ENCODE results near the gene ATE1. TPM values are rescaled to one million over a fixed set of nuclear protein-coding genes. Genes with fewer than 3 reads are reported as not detected.

ATE1 gene
- total and polyA plus RNA-seq, 8 donors = 24.5 to 35.4 (median 31.9) TPM

DNA sequence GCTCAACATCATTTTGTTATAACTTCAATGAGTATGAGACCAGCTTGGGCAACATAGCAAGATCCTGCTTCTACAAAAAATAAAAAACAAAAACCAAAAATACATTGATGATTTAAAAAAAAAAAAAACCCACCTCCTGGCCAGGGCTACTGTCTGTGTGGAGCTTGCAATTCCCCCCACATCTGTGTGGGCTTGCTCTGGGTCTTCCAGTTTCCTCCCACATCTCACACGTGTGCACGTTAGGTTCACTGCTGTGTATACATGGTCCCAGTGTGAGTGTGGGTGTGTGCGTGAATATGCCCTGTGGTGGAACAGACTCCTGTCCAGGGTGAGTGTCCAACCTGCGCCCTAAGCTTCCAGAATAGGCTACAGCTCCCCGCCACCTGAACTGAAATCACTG lies 41.6 kb downstream of the ATE1 start:
- ATAC-seq (no peak), DNase-seq (no peak)
- Histone ChIP-seq H3K9me3 (no peaks in the 10 kb centered on the region), H3K4me3 (no peak overlapping the region), H3K27me3 (no peaks in the 10 kb centered on the region), H3K36me3 (peaks cover 0 to 21% of the 10 kb centered on the region in 2 donors), H3K4me1 (peaks cover 0 to 2% of the 10 kb centered on the region in 2 donors), H3K27ac (no peak overlapping the region)
- TF ChIP-seq, protein P1, sequence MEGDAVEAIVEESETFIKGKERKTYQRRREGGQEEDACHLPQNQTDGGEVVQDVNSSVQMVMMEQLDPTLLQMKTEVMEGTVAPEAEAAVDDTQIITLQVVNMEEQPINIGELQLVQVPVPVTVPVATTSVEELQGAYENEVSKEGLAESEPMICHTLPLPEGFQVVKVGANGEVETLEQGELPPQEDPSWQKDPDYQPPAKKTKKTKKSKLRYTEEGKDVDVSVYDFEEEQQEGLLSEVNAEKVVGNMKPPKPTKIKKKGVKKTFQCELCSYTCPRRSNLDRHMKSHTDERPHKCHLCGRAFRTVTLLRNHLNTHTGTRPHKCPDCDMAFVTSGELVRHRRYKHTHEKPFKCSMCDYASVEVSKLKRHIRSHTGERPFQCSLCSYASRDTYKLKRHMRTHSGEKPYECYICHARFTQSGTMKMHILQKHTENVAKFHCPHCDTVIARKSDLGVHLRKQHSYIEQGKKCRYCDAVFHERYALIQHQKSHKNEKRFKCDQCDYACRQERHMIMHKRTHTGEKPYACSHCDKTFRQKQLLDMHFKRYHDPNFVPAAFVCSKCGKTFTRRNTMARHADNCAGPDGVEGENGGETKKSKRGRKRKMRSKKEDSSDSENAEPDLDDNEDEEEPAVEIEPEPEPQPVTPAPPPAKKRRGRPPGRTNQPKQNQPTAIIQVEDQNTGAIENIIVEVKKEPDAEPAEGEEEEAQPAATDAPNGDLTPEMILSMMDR (IDR thresholded peaks at IDR 0.05) = no peak
- intact Hi-C loops (cut with DNase I) = no loop called here

DNA sequence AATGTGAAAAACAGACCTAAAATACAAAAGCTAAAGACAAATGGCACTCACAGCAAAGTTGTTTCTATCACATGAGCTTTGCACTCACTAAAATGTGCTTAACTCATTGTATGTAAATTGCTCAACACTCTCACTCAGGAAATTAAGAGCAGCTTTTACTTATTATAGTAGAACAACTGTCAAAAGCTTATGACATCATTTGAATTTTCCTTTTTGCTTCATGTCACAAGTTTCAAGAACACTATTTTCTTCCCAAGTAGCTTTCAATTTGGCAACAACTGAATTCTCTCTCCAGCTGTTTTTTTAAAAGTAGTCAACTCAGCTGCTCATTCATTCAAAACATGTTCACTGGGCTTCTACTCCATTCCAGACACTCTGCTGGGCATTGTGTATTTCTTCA lies 46.9 kb downstream of the ATE1 start:
- ATAC-seq (peak; percentile 36), DNase-seq (peak in 2 of 4 donors; percentile 54 to 67)
- intact Hi-C loops (cut with DNase I) = no loop called here
- peaks cover 0 to 8% of the 10 kb centered on the region in 2 donors for H3K4me1 ChIP-seq
- H3K4me3 ChIP-seq = no peak overlapping the region
- peaks cover 0 to 15% of the 10 kb centered on the region in 2 donors for H3K36me3 ChIP-seq
- H3K27me3 ChIP-seq = no peaks in the 10 kb centered on the region
- H3K27ac ChIP-seq = no peak overlapping the region
- no peaks in the 10 kb centered on the region for H3K9me3 ChIP-seq
- TF ChIP-seq, protein P1 (IDR thresholded peaks at IDR 0.05) = no peak

DNA sequence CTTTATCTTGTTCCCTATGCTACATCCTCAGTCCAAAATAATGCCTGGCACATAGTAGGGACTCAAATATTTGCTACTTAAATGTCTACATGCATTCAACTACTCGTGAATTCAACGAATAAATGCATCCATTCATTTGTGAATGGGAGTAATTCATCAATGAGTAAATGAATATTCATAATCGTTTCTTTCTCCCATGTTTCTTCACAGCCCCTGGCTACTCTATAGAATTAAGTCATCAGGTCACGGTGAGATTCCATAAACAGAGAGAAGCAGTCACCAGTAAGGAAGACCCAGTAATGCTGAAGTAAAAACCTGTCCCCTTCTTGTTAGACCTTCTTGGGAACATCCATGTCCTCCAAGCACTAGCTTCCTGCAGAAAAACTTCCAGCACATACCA lies 48.4 kb downstream of the ATE1 start:
- Histone ChIP-seq H3K27me3 (no peaks in the 10 kb centered on the region), H3K9me3 (no peaks in the 10 kb centered on the region), H3K4me1 (peaks cover 0 to 8% of the 10 kb centered on the region in 2 donors), H3K27ac (no peak overlapping the region), H3K36me3 (peaks cover 0 to 13% of the 10 kb centered on the region in 2 donors), H3K4me3 (no peak overlapping the region)
- intact Hi-C loops (cut with DNase I) = no loop called here
- TF ChIP-seq, protein P1 (IDR thresholded peaks at IDR 0.05) = no peak
- no peak for DNase-seq
- ATAC-seq = no peak

DNA sequence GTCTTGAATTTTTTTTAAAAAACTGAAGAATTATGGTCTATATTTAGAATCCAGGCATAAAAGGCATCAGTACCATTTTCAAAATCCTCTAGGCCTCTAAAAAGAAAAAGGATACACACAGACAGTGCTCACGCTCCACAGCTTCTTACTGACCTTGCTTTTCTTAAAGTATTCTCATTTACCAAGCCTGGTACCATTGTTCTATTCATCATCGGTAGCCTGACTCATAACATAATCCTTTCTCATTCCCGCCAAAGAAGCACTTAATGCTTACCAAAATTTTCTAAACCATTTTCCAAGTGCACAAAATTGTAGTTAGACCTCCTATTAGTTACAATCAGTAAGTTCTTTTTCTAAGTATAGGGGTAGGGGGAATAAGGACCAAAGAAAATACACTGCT lies 54.6 kb downstream of the ATE1 start:
- TF ChIP-seq, protein P1 (IDR thresholded peaks at IDR 0.05) = no peak
- intact Hi-C loops (cut with DNase I) = no loop called here
- H3K27ac ChIP-seq = no peak overlapping the region
- H3K4me1 ChIP-seq = no peaks in the 10 kb centered on the region
- peaks cover 0 to 17% of the 10 kb centered on the region in 2 donors for H3K36me3 ChIP-seq
- H3K9me3 ChIP-seq = no peaks in the 10 kb centered on the region
- ATAC-seq (no peak), DNase-seq (no peak)
- H3K27me3 ChIP-seq = no peaks in the 10 kb centered on the region
- H3K4me3 ChIP-seq = no peak overlapping the region

DNA sequence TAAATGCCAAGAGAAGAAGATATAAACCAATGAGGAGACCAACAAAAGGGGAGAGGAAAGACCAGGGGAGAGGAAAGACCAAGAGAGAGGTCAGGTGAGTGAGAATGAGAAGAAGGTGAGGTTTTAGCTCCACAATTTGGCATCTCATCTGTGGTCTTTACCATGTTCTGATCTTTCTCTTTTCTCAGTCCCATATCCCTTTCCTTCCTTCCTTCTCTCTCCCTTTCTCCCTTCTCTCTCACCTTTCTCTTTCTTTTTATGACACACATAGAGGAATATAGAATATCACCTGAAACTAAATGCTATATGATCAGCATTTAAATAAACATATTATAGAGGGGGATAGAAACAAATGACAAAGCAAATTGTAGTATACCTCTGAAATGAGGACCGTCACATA lies 57.4 kb downstream of the ATE1 start:
- TF ChIP-seq, protein P1 (IDR thresholded peaks at IDR 0.05) = no peak

More for the DNA sequence above, 57.4 kb downstream of the ATE1 start:
- H3K27me3 ChIP-seq = no peaks in the 10 kb centered on the region
- no peaks in the 10 kb centered on the region for H3K9me3 ChIP-seq
- H3K4me1 ChIP-seq = no peaks in the 10 kb centered on the region
- ATAC-seq (no peak), DNase-seq (no peak)
- no peak overlapping the region for H3K4me3 ChIP-seq
- H3K36me3 ChIP-seq = peaks cover 0 to 18% of the 10 kb centered on the region in 2 donors
- intact Hi-C loops (cut with DNase I) = no loop called here
- no peak overlapping the region for H3K27ac ChIP-seq

All from left lung (tissue), 10 donors.